ENCODE measurements around the gene WNK1.

GRCh38 chr12:863285-863684, 110.9 kb downstream of the WNK1 start:
- TF ChIP-seq CTCF (IDR thresholded peaks at IDR 0.05 in 4 of 5, conservative IDR thresholded peaks at IDR 0.05 in 1 of 5), result no peak
- TF ChIP-seq POLR2A (IDR thresholded peaks at IDR 0.05), result no peak

Data from gastrocnemius medialis (tissue), 4 donors.